ENCODE measurements around the gene FOCAD.

Gene FOCAD

DNA sequence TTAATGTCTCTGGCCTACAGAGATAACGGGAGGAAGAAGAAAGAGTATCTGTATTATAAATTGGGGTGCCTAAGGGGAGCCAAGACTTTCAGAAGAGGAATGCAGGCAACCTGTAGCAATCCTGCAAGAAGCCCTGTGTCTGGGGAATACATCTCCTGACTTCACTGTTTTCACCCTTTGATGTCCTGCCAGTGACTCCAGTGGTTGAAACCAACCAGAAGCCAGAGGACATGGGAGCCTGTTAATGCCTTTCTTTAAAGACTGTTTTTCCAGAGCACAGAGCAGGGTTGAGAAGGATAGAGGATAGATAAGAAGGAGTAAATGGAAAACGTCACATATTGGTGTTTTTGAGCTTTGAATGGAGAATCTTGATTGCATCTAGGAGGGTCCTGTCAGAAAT lies 196.2 kb downstream of the FOCAD start:
- Histone ChIP-seq H3K27ac (ENCODE audit: low read depth, low read length) (no peak overlapping the region), H3K79me2 (ENCODE audit: control insufficient read depth, low read length) (no peaks in the 10 kb centered on the region), H3K4me3 (ENCODE audit: low read length) (no peak overlapping the region), H3K9me3 (ENCODE audit: control insufficient read depth, insufficient read depth, low read length) (no peaks in the 10 kb centered on the region), H3K27me3 (ENCODE audit: control insufficient read depth, low read length) (no peaks in the 10 kb centered on the region), H4K20me1 (ENCODE audit: control insufficient read depth, insufficient read depth, low read depth, low read length) (no peaks in the 10 kb centered on the region), H3F3A (ENCODE audit: control insufficient read depth, insufficient read depth) (no peaks in the 10 kb centered on the region), H3K4me2 (ENCODE audit: low read length) (no peak overlapping the region), H3K36me3 (ENCODE audit: control insufficient read depth, low read length) (no peaks in the 10 kb centered on the region), H3K4me1 (ENCODE audit: control insufficient read depth, low read length) (no peaks in the 10 kb centered on the region), H3K9me2 (replicated peaks; ENCODE audit: control insufficient read depth, low read length) (no peaks in the 10 kb centered on the region)
- no peak for TF ChIP-seq EZH2phosphoT487 (IDR thresholded peaks at IDR 0.05; ENCODE audit: borderline replicate concordance, low read length)
- TF ChIP-seq, protein P1, sequence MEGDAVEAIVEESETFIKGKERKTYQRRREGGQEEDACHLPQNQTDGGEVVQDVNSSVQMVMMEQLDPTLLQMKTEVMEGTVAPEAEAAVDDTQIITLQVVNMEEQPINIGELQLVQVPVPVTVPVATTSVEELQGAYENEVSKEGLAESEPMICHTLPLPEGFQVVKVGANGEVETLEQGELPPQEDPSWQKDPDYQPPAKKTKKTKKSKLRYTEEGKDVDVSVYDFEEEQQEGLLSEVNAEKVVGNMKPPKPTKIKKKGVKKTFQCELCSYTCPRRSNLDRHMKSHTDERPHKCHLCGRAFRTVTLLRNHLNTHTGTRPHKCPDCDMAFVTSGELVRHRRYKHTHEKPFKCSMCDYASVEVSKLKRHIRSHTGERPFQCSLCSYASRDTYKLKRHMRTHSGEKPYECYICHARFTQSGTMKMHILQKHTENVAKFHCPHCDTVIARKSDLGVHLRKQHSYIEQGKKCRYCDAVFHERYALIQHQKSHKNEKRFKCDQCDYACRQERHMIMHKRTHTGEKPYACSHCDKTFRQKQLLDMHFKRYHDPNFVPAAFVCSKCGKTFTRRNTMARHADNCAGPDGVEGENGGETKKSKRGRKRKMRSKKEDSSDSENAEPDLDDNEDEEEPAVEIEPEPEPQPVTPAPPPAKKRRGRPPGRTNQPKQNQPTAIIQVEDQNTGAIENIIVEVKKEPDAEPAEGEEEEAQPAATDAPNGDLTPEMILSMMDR (IDR thresholded peaks at IDR 0.05; ENCODE audit: low read depth, low read length, poor library complexity, severe bottlenecking): no peak

DNA sequence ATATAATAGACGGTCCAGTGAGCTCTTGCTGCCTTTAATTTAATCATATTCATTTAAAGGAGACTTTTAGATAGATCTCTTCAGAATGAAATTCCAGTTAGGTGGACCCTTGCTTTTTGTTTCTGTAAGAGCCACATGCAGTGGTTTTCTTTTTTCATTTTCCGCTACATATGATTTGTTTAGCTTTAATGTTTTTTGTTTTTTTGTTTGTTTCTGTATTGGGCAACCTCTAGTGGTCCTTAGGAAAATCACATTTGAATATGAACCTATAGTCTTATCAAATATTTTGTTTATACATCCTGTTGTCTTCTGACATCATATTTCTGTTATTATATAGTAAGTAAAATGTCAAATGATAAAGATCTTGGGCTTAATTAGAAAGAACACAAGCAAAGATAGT lies 196.6 kb downstream of the FOCAD start:
- Histone ChIP-seq H3K4me3 (ENCODE audit: low read length) (no peak overlapping the region), H3K36me3 (ENCODE audit: control insufficient read depth, low read length) (no peaks in the 10 kb centered on the region), H3K4me1 (ENCODE audit: control insufficient read depth, low read length) (no peaks in the 10 kb centered on the region), H3K4me2 (ENCODE audit: low read length) (no peak overlapping the region), H3K9me3 (ENCODE audit: control insufficient read depth, insufficient read depth, low read length) (no peaks in the 10 kb centered on the region), H4K20me1 (ENCODE audit: control insufficient read depth, insufficient read depth, low read depth, low read length) (no peaks in the 10 kb centered on the region), H3K27me3 (ENCODE audit: control insufficient read depth, low read length) (no peaks in the 10 kb centered on the region), H3K9me2 (replicated peaks; ENCODE audit: control insufficient read depth, low read length) (no peaks in the 10 kb centered on the region), H3K27ac (ENCODE audit: low read depth, low read length) (no peak overlapping the region), H3F3A (ENCODE audit: control insufficient read depth, insufficient read depth) (no peaks in the 10 kb centered on the region), H3K79me2 (ENCODE audit: control insufficient read depth, low read length) (no peaks in the 10 kb centered on the region)
- TF ChIP-seq, protein P1 (IDR thresholded peaks at IDR 0.05; ENCODE audit: low read depth, low read length, poor library complexity, severe bottlenecking): no peak
- no peak for TF ChIP-seq EZH2phosphoT487 (IDR thresholded peaks at IDR 0.05; ENCODE audit: borderline replicate concordance, low read length)

DNA sequence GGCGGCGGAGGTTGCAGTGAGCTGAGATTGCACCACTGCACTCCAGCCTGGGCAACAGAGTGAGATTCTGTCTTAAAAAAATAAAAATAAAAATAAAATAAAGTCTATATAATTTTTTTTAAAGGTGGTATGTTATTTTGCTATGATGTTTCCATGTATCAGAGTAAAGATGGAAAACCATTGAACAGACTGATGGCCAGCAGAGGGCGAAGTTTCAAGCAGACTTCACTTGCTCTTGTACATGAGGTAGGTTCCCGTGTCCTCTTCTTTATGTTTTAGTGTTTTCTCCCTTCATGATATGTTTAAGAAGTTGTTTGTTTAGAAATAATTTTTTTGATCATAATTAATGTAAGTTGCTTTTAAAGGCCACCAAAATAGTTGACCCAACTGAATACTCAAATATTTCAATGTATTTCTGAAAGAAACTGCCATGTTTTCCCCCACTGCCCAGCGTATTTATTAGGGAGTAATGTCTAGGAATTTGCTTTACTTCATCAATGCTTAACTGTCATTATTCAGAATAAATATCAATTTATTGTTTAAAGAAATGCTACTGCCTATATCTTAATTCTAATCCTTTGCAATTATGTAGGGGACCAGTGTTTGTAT lies 201.0 kb downstream of the FOCAD start:
- Histone ChIP-seq H3K4me3 (ENCODE audit: low read length) (no peak overlapping the region), H3K36me3 (ENCODE audit: control insufficient read depth, low read length) (no peaks in the 10 kb centered on the region), H3K27ac (ENCODE audit: low read depth, low read length) (no peak overlapping the region), H3K27me3 (ENCODE audit: control insufficient read depth, low read length) (no peaks in the 10 kb centered on the region), H3F3A (ENCODE audit: control insufficient read depth, insufficient read depth) (no peaks in the 10 kb centered on the region), H3K4me2 (ENCODE audit: low read length) (no peak overlapping the region), H3K9me3 (ENCODE audit: control insufficient read depth, insufficient read depth, low read length) (no peaks in the 10 kb centered on the region), H3K9me2 (replicated peaks; ENCODE audit: control insufficient read depth, low read length) (no peaks in the 10 kb centered on the region), H3K4me1 (ENCODE audit: control insufficient read depth, low read length) (no peaks in the 10 kb centered on the region), H4K20me1 (ENCODE audit: control insufficient read depth, insufficient read depth, low read depth, low read length) (no peaks in the 10 kb centered on the region), H3K79me2 (ENCODE audit: control insufficient read depth, low read length) (no peaks in the 10 kb centered on the region)
- no peak for TF ChIP-seq EZH2phosphoT487 (IDR thresholded peaks at IDR 0.05; ENCODE audit: borderline replicate concordance, low read length)
- TF ChIP-seq, protein P1 (IDR thresholded peaks at IDR 0.05; ENCODE audit: low read depth, low read length, poor library complexity, severe bottlenecking): peak; percentile 53

Data from DOHH2 (cell line).